Measurements from ENCODE around the gene ARMC5. TPM values are rescaled to one million over a fixed set of nuclear protein-coding genes. Genes with fewer than 3 reads are reported as not detected.
A peak's percentile ranks its signal among the peaks of the same experiment; 100 is the strongest.

Gene ARMC5
- polyA plus RNA-seq, 1 donor from 2014 or later = 27.6 TPM

- no peak for TF ChIP-seq MXI1 (conservative IDR thresholded peaks at IDR 0.05; ENCODE audit: poor library complexity, severe bottlenecking)
Observed at GRCh38 chr16:31487071-31487719, 27.9 kb downstream of the ARMC5 start (continued).

GRCh38 chr16:31487720-31488467 is 28.6 kb downstream of the ARMC5 start:
- H3K4me3 ChIP-seq (ENCODE audit: low read length) = peak overlapping the region; percentile 74
- no peaks in the 10 kb centered on the region for H3K36me3 ChIP-seq (ENCODE audit: insufficient read depth, low read length)
- no peaks in the 10 kb centered on the region for H3K9me3 ChIP-seq (ENCODE audit: low read length)
- no peak overlapping the region for H2AFZ ChIP-seq (ENCODE audit: low read depth, low read length)
- TF ChIP-seq MXI1 (conservative IDR thresholded peaks at IDR 0.05; ENCODE audit: poor library complexity, severe bottlenecking) (no peak), CTCF (IDR thresholded peaks at IDR 0.05; ENCODE audit: poor library complexity, severe bottlenecking) (no peak), TAF1 (IDR thresholded peaks at IDR 0.05; ENCODE audit: low read depth) (no peak), EP300 (conservative IDR thresholded peaks at IDR 0.05; ENCODE audit: poor library complexity, severe bottlenecking) (no peak), EZH2 (IDR thresholded peaks at IDR 0.05; ENCODE audit: borderline replicate concordance, insufficient read depth, low read length, poor library complexity, severe bottlenecking) (peak; percentile 30), SMC3 (conservative IDR thresholded peaks at IDR 0.05; ENCODE audit: poor library complexity) (no peak), REST (IDR thresholded peaks at IDR 0.05; ENCODE audit: borderline replicate concordance) (no peak), RAD21 (conservative IDR thresholded peaks at IDR 0.05) (no peak), POLR2AphosphoS5 (IDR thresholded peaks at IDR 0.05) (no peak)
- H3K9me2 ChIP-seq (ENCODE audit: insufficient read depth, low read length) = no peaks in the 10 kb centered on the region
- H4K20me1 ChIP-seq (ENCODE audit: insufficient read depth) = no peaks in the 10 kb centered on the region
- no peak overlapping the region for H3K27ac ChIP-seq (ENCODE audit: low read length)
- no peaks in the 10 kb centered on the region for H3K79me2 ChIP-seq (replicated peaks; ENCODE audit: insufficient read depth, low read length)
- H3F3A ChIP-seq (ENCODE audit: insufficient read depth, low read length, poor library complexity, severe bottlenecking) = no peaks in the 10 kb centered on the region
- H3K4me2 ChIP-seq (ENCODE audit: low read length) = peak overlapping the region; percentile 52
- H3K27me3 ChIP-seq (ENCODE audit: insufficient read depth, low read depth, low read length) = peaks cover 39% of the 10 kb centered on the region
- H3K9ac ChIP-seq (ENCODE audit: low read length) = peak overlapping the region; percentile 27

All from neural cell (in vitro differentiated cells).